Testis (tissue), 3 donors: ENCODE results near the gene SGIP1. TPM values are rescaled to one million over a fixed set of nuclear protein-coding genes. Genes with fewer than 3 reads are reported as not detected.

Experiments used
- DNase-seq: peaks from one replicate; pipeline ENCODE4 v3.0.0-alpha.2; 2019
- H3K27ac ChIP-seq, 2 donors: fragments of 200-600 bp; sonication (generic); one replicate each; pipeline ENCODE4 v1.5.1; 2019
- H3K27me3 ChIP-seq: fragments of 200-600 bp; sonication (generic); one replicate; pipeline ENCODE4 v1.5.1; 2019
- H3K36me3 ChIP-seq: fragments of 200-600 bp; sonication (generic); one replicate; pipeline ENCODE4 v1.5.1; 2017; ENCODE audit warnings: low read depth; ENCODE audit errors: missing control alignments
- H3K4me1 ChIP-seq: fragments of 200-600 bp; sonication (generic); one replicate; pipeline ENCODE4 v1.5.1; 2019
- H3K4me3 ChIP-seq, 2 donors: fragments of 200-600 bp; sonication (generic); one replicate each; pipeline ENCODE4 v1.5.1; 2017 to 2019
- H3K9me3 ChIP-seq: fragments of 200-600 bp; sonication (generic); one replicate; pipeline ENCODE4 v1.5.1; 2017
- POLR2A ChIP-seq: fragments of 450-650 bp; IDR thresholded peaks from one replicate; pipeline ENCODE4 v1.6.1; 2017; ENCODE audit warnings: antibody characterized with exemption, mild to moderate bottlenecking, moderate library complexity
- WGBS, 2 donors: methylation state at CpG; one replicate each; pipeline ENCODE4 v1.1.5; 2018; 5-methylcytosine and 5-hydroxymethylcytosine counted together
- intact Hi-C: fragments of 100-400 bp; cut with DNase I; formaldehyde crosslinking; loops from one replicate; pipeline ENCODE4 v1.15.1; 2023; ENCODE audit warnings: low total_unique reads
- polyA plus RNA-seq: library from polyadenylated mRNA; stranded (reverse); fragments of 350-450 nt; fragmentation: Illumina TruSeq; extraction: RNeasy Lipid Tissue Mini Kit (QIAGEN cat#74804); gene quantifications from one replicate; pipeline ENCODE4 v1.2.3, GENCODE V29; 2014; ENCODE audit warnings: low read depth, low replicate concordance; ENCODE audit not compliant: insufficient read depth
- total RNA-seq, 2 donors: library from RNA; depleted of rRNA; stranded (reverse); fragments of >200 nt; gene quantifications; one replicate each; pipeline ENCODE4 v1.2.3, GENCODE V29; 2016
- TF ChIP-seq, protein P1 (sequence below), 3 experiments: fragments of 450-650 bp in 2 of 3; fragments of 200-600 bp in 1 of 3; sonication (generic) in 1 of 3; IDR thresholded peaks; one replicate each; pipeline ENCODE4 v1.5.1; 2016 to 2019; ENCODE audit warnings: antibody characterized with exemption in 3 of 3, mild to moderate bottlenecking in 2 of 3, moderate library complexity in 1 of 3

SGIP1 gene
- total and polyA plus RNA-seq, 3 donors from 2014 or later = 11.7 to 67.9 (median 48.1) TPM

- no peak for DNase-seq
- H3K27ac ChIP-seq = peak overlapping the region; percentile 27 to 84
- 56 to 75% methylated on average over 2 of the region's 2 CpGs for WGBS, 2 donors
- intact Hi-C loops = no loop called here
- no peak overlapping the region for H3K4me3 ChIP-seq
- TF ChIP-seq POLR2A = no peak
- TF ChIP-seq, protein P1, sequence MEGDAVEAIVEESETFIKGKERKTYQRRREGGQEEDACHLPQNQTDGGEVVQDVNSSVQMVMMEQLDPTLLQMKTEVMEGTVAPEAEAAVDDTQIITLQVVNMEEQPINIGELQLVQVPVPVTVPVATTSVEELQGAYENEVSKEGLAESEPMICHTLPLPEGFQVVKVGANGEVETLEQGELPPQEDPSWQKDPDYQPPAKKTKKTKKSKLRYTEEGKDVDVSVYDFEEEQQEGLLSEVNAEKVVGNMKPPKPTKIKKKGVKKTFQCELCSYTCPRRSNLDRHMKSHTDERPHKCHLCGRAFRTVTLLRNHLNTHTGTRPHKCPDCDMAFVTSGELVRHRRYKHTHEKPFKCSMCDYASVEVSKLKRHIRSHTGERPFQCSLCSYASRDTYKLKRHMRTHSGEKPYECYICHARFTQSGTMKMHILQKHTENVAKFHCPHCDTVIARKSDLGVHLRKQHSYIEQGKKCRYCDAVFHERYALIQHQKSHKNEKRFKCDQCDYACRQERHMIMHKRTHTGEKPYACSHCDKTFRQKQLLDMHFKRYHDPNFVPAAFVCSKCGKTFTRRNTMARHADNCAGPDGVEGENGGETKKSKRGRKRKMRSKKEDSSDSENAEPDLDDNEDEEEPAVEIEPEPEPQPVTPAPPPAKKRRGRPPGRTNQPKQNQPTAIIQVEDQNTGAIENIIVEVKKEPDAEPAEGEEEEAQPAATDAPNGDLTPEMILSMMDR (IDR thresholded peaks at IDR 0.05) = no peak
- H3K36me3 ChIP-seq = no peaks in the 10 kb centered on the region
- peaks cover 4% of the 10 kb centered on the region for H3K4me1 ChIP-seq
- no peaks in the 10 kb centered on the region for H3K27me3 ChIP-seq
- no peaks in the 10 kb centered on the region for H3K9me3 ChIP-seq
Measured at GRCh38 chr1:66535061-66535460, 1.1 kb downstream of the SGIP1 start.

- TF ChIP-seq, protein P1 (IDR thresholded peaks at IDR 0.05) = no peak
- TF ChIP-seq POLR2A = no peak
- peak overlapping the region in 1 of 2 donors; percentile 84 for H3K27ac ChIP-seq
- WGBS, 2 donors = 26 to 67% methylated on average over 1 of the region's 1 CpG
- no peak overlapping the region for H3K4me3 ChIP-seq
- no peak for DNase-seq
- H3K27me3 ChIP-seq = no peaks in the 10 kb centered on the region
- no peaks in the 10 kb centered on the region for H3K9me3 ChIP-seq
- intact Hi-C loops = no loop called here
- no peaks in the 10 kb centered on the region for H3K36me3 ChIP-seq
- H3K4me1 ChIP-seq = peaks cover 4% of the 10 kb centered on the region
Measured at GRCh38 chr1:66535853-66536252, 1.9 kb downstream of the SGIP1 start.

DNA sequence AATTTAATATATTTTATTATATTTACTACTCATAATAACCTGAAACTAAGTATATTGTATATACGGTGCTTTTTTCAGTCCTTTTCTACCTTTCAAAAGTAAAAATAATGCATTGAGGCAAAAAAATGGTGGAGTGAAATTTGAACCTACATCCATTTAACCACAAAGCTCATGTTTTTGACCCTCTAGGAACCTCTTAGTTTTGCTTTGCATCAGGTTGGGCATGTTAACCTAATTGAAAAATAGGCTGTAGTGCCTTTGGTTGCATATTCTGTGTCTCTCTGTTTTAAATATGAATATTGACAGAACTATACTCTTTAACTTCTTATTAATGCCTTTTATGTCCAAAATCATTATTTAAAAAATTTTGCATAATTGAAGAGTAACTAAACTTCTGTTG lies 3.8 kb downstream of the SGIP1 start:
- Histone ChIP-seq H3K27me3 (no peaks in the 10 kb centered on the region), H3K4me3 (no peak overlapping the region), H3K27ac (peak overlapping the region in 1 of 2 donors; percentile 31), H3K36me3 (no peaks in the 10 kb centered on the region), H3K4me1 (peaks cover 4% of the 10 kb centered on the region), H3K9me3 (no peaks in the 10 kb centered on the region)
- intact Hi-C loops = no loop called here
- 55 to 98% methylated on average over 1 of the region's 1 CpG for WGBS, 2 donors
- DNase-seq = no peak
- no peak for TF ChIP-seq POLR2A
- TF ChIP-seq, protein P1 (IDR thresholded peaks at IDR 0.05) = no peak

- H3K36me3 ChIP-seq = no peaks in the 10 kb centered on the region
- DNase-seq = no peak
- H3K4me3 ChIP-seq = no peak overlapping the region
- H3K27me3 ChIP-seq = no peaks in the 10 kb centered on the region
- no peak for TF ChIP-seq POLR2A
- TF ChIP-seq, protein P1 (IDR thresholded peaks at IDR 0.05) = no peak
- H3K27ac ChIP-seq = no peak overlapping the region
- 100% methylated on average over 1 of the region's 1 CpG for WGBS, 2 donors
- H3K4me1 ChIP-seq = peaks cover 21% of the 10 kb centered on the region
- intact Hi-C loops = no loop called here
- no peaks in the 10 kb centered on the region for H3K9me3 ChIP-seq
Measured at GRCh38 chr1:66539491-66539890, 5.5 kb downstream of the SGIP1 start.

- no peak overlapping the region for H3K4me3 ChIP-seq
- peaks cover 29% of the 10 kb centered on the region for H3K4me1 ChIP-seq
- 79 to 86% methylated on average over 3 of the region's 3 CpGs for WGBS, 2 donors
- no peaks in the 10 kb centered on the region for H3K27me3 ChIP-seq
- no peak overlapping the region for H3K27ac ChIP-seq
- TF ChIP-seq, protein P1 (IDR thresholded peaks at IDR 0.05) = no peak
- no peak for TF ChIP-seq POLR2A
- H3K36me3 ChIP-seq = no peaks in the 10 kb centered on the region
- intact Hi-C loops = no loop called here
- DNase-seq = peak; percentile 39
- no peaks in the 10 kb centered on the region for H3K9me3 ChIP-seq
Measured at GRCh38 chr1:66540434-66541032, 6.6 kb downstream of the SGIP1 start.
